Measurements from ENCODE around the gene CREB5. TPM values are rescaled to one million over a fixed set of nuclear protein-coding genes. Genes with fewer than 3 reads are reported as not detected.

CREB5 gene
- total and polyA plus RNA-seq, 2 experiments from 2014 or later = 2.4 to 4.4 TPM

DNA sequence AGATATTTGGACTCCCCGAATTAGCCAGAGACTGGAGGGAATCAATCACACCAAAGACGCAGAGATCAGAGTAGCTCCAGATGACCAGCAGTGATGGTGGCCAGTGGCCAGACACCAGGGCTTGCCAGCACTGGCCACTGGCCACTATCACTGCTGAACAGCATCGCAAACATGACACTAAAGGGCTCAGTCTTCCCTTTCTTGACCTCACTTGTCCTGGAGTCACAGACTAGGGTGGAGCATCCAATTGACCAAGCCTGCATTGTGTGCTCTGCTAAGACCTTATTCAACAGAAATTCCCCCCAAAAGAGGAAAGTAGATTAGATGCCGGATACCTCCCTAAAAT is 234.7 kb downstream of the CREB5 start:
- DNase-seq (ENCODE audit: low spot score) (no peak), ATAC-seq (no peak)
- H3K27me3 Mint-ChIP-seq (ENCODE audit: insufficient read depth, low read depth, poor library complexity) = peaks cover 6% of the 10 kb centered on the region
- no peak overlapping the region; the same call in 1 of the 2 replicates for H2AFZ ChIP-seq
- TF ChIP-seq, protein P1, sequence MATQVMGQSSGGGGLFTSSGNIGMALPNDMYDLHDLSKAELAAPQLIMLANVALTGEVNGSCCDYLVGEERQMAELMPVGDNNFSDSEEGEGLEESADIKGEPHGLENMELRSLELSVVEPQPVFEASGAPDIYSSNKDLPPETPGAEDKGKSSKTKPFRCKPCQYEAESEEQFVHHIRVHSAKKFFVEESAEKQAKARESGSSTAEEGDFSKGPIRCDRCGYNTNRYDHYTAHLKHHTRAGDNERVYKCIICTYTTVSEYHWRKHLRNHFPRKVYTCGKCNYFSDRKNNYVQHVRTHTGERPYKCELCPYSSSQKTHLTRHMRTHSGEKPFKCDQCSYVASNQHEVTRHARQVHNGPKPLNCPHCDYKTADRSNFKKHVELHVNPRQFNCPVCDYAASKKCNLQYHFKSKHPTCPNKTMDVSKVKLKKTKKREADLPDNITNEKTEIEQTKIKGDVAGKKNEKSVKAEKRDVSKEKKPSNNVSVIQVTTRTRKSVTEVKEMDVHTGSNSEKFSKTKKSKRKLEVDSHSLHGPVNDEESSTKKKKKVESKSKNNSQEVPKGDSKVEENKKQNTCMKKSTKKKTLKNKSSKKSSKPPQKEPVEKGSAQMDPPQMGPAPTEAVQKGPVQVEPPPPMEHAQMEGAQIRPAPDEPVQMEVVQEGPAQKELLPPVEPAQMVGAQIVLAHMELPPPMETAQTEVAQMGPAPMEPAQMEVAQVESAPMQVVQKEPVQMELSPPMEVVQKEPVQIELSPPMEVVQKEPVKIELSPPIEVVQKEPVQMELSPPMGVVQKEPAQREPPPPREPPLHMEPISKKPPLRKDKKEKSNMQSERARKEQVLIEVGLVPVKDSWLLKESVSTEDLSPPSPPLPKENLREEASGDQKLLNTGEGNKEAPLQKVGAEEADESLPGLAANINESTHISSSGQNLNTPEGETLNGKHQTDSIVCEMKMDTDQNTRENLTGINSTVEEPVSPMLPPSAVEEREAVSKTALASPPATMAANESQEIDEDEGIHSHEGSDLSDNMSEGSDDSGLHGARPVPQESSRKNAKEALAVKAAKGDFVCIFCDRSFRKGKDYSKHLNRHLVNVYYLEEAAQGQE (IDR thresholded peaks at IDR 0.05; ENCODE audit: unreplicated experiment) = no peak
- no peak for TF ChIP-seq EZH2 (IDR thresholded peaks at IDR 0.05; ENCODE audit: low read depth, unreplicated experiment)
- TF ChIP-seq EZH2phosphoT487 (IDR thresholded peaks at IDR 0.05; ENCODE audit: unreplicated experiment) = no peak
- no peak for TF ChIP-seq NANOG (IDR thresholded peaks at IDR 0.05; ENCODE audit: borderline replicate concordance)
- TF ChIP-seq ZNF114 (CRISPR knock-in tag; IDR thresholded peaks at IDR 0.05) = no peak
- no peak for TF ChIP-seq STAT1 (IDR thresholded peaks at IDR 0.05; ENCODE audit: unreplicated experiment)
- no peak for TF ChIP-seq POLR2AphosphoS5 (IDR thresholded peaks at IDR 0.05; ENCODE audit: low read depth)
- no peak for TF ChIP-seq ZNF462 (CRISPR knock-in tag; IDR thresholded peaks at IDR 0.05)
- TF ChIP-seq, protein P2, sequence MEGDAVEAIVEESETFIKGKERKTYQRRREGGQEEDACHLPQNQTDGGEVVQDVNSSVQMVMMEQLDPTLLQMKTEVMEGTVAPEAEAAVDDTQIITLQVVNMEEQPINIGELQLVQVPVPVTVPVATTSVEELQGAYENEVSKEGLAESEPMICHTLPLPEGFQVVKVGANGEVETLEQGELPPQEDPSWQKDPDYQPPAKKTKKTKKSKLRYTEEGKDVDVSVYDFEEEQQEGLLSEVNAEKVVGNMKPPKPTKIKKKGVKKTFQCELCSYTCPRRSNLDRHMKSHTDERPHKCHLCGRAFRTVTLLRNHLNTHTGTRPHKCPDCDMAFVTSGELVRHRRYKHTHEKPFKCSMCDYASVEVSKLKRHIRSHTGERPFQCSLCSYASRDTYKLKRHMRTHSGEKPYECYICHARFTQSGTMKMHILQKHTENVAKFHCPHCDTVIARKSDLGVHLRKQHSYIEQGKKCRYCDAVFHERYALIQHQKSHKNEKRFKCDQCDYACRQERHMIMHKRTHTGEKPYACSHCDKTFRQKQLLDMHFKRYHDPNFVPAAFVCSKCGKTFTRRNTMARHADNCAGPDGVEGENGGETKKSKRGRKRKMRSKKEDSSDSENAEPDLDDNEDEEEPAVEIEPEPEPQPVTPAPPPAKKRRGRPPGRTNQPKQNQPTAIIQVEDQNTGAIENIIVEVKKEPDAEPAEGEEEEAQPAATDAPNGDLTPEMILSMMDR (conservative IDR thresholded peaks at IDR 0.05; ENCODE audit: low read depth in 2 of 2) = no peak
- TF ChIP-seq, protein P3, sequence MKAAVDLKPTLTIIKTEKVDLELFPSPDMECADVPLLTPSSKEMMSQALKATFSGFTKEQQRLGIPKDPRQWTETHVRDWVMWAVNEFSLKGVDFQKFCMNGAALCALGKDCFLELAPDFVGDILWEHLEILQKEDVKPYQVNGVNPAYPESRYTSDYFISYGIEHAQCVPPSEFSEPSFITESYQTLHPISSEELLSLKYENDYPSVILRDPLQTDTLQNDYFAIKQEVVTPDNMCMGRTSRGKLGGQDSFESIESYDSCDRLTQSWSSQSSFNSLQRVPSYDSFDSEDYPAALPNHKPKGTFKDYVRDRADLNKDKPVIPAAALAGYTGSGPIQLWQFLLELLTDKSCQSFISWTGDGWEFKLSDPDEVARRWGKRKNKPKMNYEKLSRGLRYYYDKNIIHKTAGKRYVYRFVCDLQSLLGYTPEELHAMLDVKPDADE (IDR thresholded peaks at IDR 0.05) = no peak
- TF ChIP-seq CREB1 (CRISPR knock-in tag; IDR thresholded peaks at IDR 0.05; ENCODE audit: low read depth) = no peak
- TF ChIP-seq JUNB (IDR thresholded peaks at IDR 0.05; ENCODE audit: unreplicated experiment) = no peak
- no peak for TF ChIP-seq ZNF331 (CRISPR knock-in tag; IDR thresholded peaks at IDR 0.05; ENCODE audit: low read depth)
- no peak overlapping the region for H3K27ac ChIP-seq (ENCODE audit: low read depth)
- no peak overlapping the region for H3K4me2 ChIP-seq
- H3K4me3 ChIP-seq = no peak overlapping the region
- no peaks in the 10 kb centered on the region for H3K27me3 ChIP-seq (ENCODE audit: insufficient read depth)
- H3K36me3 Mint-ChIP-seq (ENCODE audit: low read depth) = no peaks in the 10 kb centered on the region
- H3K36me3 ChIP-seq (ENCODE audit: insufficient read depth) = no peaks in the 10 kb centered on the region
- no peaks in the 10 kb centered on the region for H3F3A ChIP-seq (replicated peaks; ENCODE audit: low read depth)
- H3K4me1 Mint-ChIP-seq = peaks cover 15% of the 10 kb centered on the region
- H4K20me1 ChIP-seq (replicated peaks; ENCODE audit: insufficient read depth) = no peaks in the 10 kb centered on the region
- H3K4me1 ChIP-seq (ENCODE audit: insufficient read depth) = peaks cover 13% of the 10 kb centered on the region
- no peak overlapping the region for H3K27ac Mint-ChIP-seq
- no peak overlapping the region for H3K4me3 Mint-ChIP-seq
- H3K9me3 Mint-ChIP-seq = no peaks in the 10 kb centered on the region
- no peaks in the 10 kb centered on the region for H3K79me2 ChIP-seq (replicated peaks; ENCODE audit: insufficient read depth)
- H3K9me2 ChIP-seq (ENCODE audit: insufficient read depth) = 0 out of 2 replicates have a peak, but pooled peaks cover 3% of the 10 kb centered on the region
